HG03521 (cell line): ENCODE measurements around the gene RNLS.

Source experiments
- ATAC-seq: cut with Tn5 transposase; IDR thresholded peaks from one replicate; pipeline ENCODE4 v1.9.1; 2021; ENCODE audit warnings: mild to moderate bottlenecking, moderate library complexity; ENCODE audit not compliant: unreplicated experiment

The RNLS gene

GRCh38 chr10:88582806-88583583 lies at the start of gene RNLS:
Gene RNLS, minus strand, starts transcription at chr10:88583318.
- peak; percentile 75 for ATAC-seq

DNA sequence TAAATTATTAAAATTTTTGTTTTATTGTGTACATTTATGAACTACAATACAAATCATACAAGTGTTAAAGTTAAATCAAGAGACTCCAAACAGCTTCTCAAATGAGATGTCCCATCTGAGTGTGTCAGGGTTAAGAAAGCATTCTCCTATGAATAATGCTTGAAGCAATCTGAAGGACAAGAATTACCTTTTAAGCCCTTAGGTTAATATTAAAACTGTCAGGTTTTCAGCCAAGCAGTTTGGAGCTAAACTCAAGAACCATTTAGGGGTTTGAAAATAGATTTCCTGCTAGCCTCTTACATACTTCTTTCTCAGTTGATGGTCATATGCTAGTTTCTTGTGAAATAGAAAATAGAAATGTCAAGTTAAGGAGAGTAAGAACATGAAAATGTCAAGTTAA lies 41.7 kb upstream of the RNLS start:
- ATAC-seq, result no peak

- ATAC-seq, result no peak
Measured at GRCh38 chr10:88623835-88624234, 40.7 kb upstream of the RNLS start.

DNA sequence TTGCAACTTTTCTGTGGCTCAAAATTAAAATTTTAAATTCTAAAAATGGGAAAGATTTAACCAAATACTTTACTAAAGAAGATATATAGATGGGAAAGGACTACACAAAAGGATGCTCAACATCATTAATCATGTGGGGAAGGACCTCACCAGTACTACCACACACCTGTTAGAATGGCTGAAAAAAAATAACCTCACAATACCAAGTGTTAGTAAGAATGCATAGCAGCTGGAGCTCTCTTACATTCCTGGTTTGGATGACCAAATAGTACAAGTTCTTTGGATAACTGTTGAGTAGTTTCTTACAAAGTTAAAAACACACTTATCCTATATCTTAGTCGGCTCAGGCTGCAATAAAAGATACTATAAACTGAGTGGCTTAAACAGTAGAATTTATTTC lies 37.3 kb upstream of the RNLS start:
- no peak for ATAC-seq

DNA sequence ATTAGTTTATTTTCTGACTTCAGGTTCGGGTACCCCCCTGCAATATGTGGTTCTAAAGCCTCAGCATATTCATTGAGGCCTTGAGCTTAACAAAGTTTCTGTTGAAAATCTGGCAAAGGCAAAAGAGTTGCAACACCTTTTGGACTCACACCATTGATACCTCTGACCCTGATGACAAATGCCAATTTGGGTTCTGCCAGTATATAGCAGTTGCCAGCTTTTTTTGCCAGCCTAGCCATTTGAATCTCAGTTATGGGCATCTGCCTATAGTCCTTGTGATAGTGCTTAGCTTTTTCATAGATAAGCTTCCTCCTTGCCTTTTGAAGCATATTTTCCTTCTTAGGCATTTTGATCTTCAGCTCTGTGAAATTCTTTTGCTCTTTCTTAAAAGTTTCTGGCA lies 35.4 kb upstream of the RNLS start:
- no peak for ATAC-seq

GRCh38 chr10:88617772-88618300 lies 34.7 kb upstream of the RNLS start:
- ATAC-seq, result no peak

DNA sequence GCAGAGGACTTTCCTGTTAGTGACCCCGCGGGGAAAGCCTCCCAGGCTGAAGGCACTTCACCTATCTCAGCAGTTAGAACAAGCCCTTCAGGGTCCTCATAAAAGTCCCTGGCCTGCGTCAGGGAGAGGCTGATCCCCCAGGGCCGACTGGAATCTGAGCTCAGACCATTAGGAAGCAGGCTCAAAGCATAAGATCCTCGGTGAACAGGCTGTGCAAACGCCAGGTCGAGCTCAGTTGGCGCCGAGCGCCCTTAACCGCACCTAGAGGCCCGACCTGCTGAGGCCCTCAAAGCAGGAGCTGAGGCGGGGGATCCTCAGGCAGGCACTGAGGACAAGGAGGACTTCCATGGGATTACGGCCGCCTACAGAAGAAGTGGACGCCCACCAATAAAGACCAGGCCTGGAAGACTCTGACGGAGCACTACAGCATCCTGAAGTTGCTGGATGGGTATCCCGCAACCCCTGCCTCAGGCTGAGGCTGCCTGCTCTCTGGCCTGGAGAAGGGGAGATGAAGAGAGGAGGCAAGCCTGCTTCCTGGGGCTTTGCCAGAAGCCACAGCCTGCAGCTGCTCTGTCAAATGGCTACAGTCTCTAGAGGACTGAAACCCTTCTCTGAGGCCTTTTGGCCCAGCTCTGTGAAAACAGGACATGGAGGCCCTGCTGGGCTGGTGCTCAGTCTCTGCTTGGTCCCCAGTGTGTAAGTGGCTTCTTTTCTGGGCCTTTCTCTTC lies 33.3 kb upstream of the RNLS start:
- ATAC-seq, result no peak

DNA sequence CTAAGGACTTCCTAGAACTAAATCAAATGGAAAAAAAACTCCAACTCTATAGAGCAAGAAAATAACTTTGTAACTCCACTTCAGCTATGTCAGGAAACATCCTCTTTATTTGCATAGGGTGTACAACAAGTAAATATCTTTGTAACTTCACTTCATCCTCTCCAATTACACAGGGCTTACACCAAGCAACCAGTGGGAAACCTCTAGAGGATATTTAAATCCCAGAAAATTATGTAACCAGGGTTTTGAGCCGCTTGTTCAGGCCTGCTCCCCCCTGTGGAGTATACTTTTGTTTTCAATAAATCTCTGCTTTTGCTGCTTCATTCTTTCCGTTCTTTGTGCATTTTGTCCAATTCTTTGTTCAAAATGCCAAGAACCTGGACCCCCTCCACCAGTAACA lies 25.7 kb upstream of the RNLS start:
- ATAC-seq, result no peak

DNA sequence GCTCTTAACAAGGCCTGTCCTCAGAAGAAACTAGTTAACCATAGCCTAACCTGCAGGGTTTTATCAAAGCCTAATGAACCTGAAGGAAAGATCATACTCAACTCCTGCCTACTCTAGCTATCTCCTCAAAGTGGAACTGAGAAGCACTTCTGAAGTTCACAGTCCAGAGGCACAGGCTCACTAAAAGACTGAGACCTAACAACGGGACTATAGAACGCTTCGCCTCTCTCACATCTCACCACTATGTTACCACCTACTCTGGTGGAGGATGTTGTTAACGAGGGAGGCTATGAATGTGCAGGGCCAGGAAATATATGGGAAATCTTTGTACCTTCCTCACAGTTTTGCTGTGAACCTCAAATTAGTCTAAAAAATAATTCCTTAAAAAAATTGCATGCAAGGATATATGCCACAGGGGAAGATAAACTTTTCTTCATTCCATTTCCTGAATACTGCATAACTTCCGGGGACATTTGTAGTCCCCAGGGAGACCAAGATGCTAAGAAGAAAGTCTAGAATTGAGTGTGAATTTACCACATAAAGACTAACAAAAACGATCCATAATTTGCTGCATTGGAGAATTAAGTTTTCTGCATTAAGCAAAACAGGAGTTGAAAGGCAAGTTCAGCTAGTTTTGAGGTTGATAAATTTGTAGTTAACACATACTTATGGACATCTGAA lies 25.1 kb upstream of the RNLS start:
- ATAC-seq, result no peak

DNA sequence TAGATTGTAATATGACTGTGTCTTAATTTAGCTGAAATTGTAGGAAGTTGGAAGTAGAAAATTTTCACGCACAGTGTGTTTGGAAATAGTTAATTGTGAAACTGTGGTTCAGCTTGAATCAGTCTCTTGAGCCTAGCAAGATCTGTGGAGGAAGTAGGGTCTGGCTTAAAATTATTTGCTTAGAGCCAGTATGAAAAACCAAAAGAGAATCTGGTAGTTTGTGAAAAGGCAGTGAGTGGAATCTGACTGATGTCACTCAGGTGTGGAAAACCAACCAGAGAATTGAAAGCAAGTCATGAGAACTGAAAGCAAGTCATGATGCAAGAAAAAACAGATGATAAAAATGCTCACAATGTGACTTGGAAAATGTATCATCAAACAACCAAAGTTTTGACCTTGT lies 14.9 kb upstream of the RNLS start:
- ATAC-seq, result peak; percentile 81

- no peak for ATAC-seq
Measured at GRCh38 chr10:88594482-88594881, 11.4 kb upstream of the RNLS start.

GRCh38 chr10:88592906-88593305 lies 9.8 kb upstream of the RNLS start:
- no peak for ATAC-seq

DNA sequence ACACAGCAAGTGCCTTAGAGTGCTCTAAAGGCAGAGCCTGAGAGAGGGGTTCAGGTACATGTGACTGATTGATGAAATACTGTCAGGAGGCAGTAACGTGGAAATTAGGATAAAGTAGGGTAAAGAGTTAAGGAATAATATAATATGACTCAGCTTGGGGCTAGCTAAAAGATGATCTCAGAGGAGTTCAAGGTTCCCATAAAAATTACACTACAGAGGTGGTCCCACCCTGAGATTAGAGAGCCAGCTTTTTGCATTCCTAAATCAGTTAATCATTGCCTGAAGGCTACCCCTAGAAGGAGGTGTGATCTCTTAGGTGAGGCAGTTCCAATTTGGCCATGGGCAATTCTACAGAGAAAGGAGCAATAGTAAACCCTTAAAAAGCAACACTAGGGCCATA lies 9.3 kb upstream of the RNLS start:
- no peak for ATAC-seq

DNA sequence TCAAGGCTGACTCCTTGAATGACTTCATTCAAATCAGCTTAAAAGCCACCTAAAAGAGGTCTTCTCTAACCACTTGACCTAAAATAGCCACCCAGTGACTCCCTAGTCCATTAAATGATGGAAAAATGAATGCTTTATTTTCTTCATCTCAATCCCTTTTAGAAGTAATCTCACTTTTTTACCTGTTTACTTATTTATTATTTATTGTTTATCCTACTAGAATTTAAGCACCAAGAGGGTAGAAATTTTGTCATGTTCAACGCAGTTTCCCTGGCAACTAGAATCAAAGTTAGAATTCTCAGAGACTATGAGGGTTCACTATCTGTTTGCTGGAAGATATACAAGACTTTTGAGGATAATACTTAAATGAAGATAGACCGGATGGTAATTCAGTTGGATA lies 3.3 kb upstream of the RNLS start, which contains the start of gene LIPJ:
LIPJ (plus strand) TSS at position 301 of the 400 bp plus-strand sequence. CDS start 3,926 bp downstream, outside the sequence.
- no peak for ATAC-seq

DNA sequence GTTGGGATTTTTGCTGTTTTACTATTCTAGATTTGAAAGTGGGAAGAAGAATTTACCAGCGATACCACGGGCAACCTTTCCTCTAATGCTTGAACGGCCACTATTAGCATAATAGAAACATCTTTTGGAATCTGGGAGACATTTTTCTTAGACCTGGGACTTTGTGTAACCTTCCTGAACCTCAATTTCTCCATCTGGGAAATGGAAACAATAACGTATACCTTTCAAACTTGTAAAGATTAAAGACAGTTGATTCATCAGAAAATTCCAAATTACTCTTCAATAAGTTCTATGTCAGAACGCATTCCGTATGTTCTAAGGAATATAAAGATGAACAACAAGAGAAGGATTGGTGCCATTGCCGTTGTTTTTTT lies 453 bp upstream of the RNLS start:
- no peak for ATAC-seq

- ATAC-seq, result no peak
Measured at GRCh38 chr10:88582411-88582805, 710 bp downstream of the RNLS start.

DNA sequence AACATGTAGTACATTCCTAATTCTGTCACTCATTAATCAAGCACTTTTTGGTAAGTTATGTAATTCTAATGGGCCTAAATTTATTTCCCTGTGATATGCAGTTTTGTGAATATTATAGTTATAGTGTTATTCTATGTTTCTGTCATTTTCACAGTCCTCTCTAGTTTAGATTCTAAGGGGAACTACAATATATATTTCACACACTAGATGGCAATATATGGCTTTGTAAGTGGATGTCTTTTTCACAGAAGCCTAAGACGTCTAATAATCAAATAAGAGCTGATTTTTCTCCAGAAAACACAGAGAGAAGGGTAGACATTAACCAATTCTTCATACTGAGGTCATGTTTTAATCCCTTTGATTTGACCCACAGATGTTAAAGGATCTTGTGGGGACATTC lies 18.0 kb downstream of the RNLS start:
- ATAC-seq, result no peak

- ATAC-seq, result no peak
Measured at GRCh38 chr10:88562152-88562551, 21.0 kb downstream of the RNLS start.

DNA sequence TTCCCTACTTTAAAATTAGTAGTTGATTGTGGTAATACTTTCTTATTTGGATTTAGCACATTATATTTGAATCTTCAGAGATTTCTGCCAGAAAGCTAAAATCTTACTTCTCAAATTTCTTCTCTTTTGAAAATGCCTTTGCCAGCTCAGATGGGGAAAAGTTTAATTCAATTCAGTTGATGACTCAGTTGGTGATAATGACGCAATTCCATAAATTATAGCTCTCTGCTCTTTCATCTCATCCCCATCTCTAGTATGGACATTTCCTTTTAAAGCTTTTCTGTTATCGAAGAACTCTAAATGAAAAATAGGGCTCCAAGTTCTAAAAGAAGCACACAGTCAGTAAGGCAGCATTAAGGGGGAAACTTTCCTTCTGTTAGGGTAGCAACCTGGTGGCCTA lies 25.5 kb downstream of the RNLS start:
- no peak for ATAC-seq

GRCh38 chr10:88557256-88557655 lies 25.9 kb downstream of the RNLS start:
- no peak for ATAC-seq

DNA sequence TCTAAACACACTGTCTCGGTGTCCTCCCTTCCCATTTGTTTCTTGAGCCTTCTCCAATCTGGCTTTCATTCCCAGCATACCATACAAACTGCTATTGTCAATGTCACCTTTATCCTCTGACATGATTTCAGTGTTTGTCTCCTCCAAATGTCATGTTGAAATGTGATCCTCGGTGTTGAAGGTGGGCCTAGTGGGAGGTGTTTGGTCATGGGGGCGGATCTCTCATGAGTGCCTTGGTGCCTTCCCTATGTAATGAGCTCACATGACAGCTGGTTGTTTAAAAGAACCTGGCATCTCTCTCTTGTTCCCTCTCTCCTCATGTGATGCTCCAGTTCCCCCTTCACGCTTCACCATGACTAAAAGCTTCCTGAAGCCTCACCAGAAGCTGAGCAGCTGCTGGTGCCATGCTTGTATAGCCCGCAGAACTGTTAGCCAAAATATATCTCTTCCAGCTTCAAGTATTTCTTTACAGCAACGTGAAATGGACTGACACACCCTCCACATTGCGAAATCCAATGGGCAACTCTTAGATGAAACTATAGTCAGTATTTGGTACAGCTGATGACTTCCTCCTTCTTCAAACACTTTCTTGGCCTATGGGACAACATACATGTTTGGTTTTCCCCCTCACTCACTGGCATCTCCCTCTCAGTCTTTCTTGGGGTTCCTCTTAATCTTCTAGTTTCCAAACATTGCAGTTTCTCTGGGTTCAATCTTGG lies 27.8 kb downstream of the RNLS start:
- ATAC-seq, result no peak
